H1 (cell line): ENCODE results near the gene C15orf40. TPM values are rescaled to one million over a fixed set of nuclear protein-coding genes. Genes with fewer than 3 reads are reported as not detected.

ENCODE experiments used
- CTCF ChIA-PET: fragments of 300-600 bp; sonication (Branson Sonifier 250); formaldehyde crosslinking; loops from one replicate; lab custom pipeline; 2021; ENCODE audit not compliant: partially characterized antibody; lab: Charles Lee
- POLR2A ChIA-PET: fragments of 300-600 bp; sonication (Branson Sonifier 250); formaldehyde crosslinking; loops from one replicate; lab custom pipeline; 2021; ENCODE audit warnings: inconsistent platforms; ENCODE audit not compliant: partially characterized antibody; lab: Charles Lee
- DNase-seq, 2 experiments: peaks; one replicate each; pipeline versions ENCODE4 v3.0.0 to v3.0.0-alpha.2; 2010 to 2022; ENCODE audit warnings: low spot score in 2 of 2, low read depth in 1 of 2, mixed read lengths in 1 of 2
- FAIRE-seq: peaks from 2 replicates; lab custom pipeline; 2011; peaks lifted over from hg19 to GRCh38; lab: Jason Lieb, UNC
- H2AFZ ChIP-seq: 2 replicates; pipeline ENCODE4 v1.8.1; 2012; ENCODE audit warnings: low read length, inconsistent platforms
- H2AK5ac ChIP-seq: 2 replicates; pipeline ENCODE4 v1.6.1; 2013; ENCODE audit warnings: low read depth, low read length
- H2BK120ac ChIP-seq: replicated peaks from 2 replicates; pipeline ENCODE3; 2013; ENCODE audit warnings: low read depth, low read length, inconsistent platforms
- H2BK12ac ChIP-seq: 2 replicates; pipeline ENCODE4 v1.6.1; 2013; ENCODE audit warnings: low read depth, low read length
- H2BK15ac ChIP-seq: 2 replicates; pipeline ENCODE4 v1.6.1; 2013; ENCODE audit warnings: low read length
- H2BK20ac ChIP-seq: 2 replicates; pipeline ENCODE4 v1.6.1; 2013; ENCODE audit warnings: low read length
- H2BK5ac ChIP-seq: 2 replicates; pipeline ENCODE4 v1.6.1; 2013; ENCODE audit warnings: low read depth, low read length
- H3K14ac ChIP-seq: 2 replicates; pipeline ENCODE4 v1.6.1; 2013; ENCODE audit warnings: inconsistent platforms; ENCODE audit not compliant: insufficient read length
- H3K18ac ChIP-seq: 2 replicates; pipeline ENCODE4 v1.6.1; 2013; ENCODE audit warnings: low read length; ENCODE audit errors: extremely low read depth
- H3K23ac ChIP-seq: 2 replicates; pipeline ENCODE4 v1.6.1; 2013; ENCODE audit warnings: inconsistent platforms; ENCODE audit not compliant: insufficient read length
- H3K23me2 ChIP-seq: 2 replicates; pipeline ENCODE4 v1.6.1; 2013; ENCODE audit warnings: low read depth, low read length
- H3K27ac ChIP-seq: 2 replicates; pipeline ENCODE4 v1.6.1; 2011; ENCODE audit warnings: low read depth, low read length, inconsistent platforms
- H3K27me3 ChIP-seq, 4 experiments: replicated peaks in 1 of 4; 1 replicate in 1 of 4; 2 replicates in 3 of 4; pipeline versions ENCODE4 v1.6.1 to v1.8.1; 2011 to 2013; ENCODE audit warnings: low read length in 3 of 4, mild to moderate bottlenecking in 3 of 4, inconsistent platforms in 2 of 4, mixed read lengths in 2 of 4, moderate library complexity in 1 of 4; ENCODE audit not compliant: control insufficient read depth in 3 of 4, insufficient read depth in 3 of 4; ENCODE audit errors: extremely low read depth in 1 of 4
- H3K36me3 ChIP-seq, 4 experiments: 2 replicates each; pipeline versions ENCODE4 v1.6.1 to v1.8.1; 2011 to 2013; ENCODE audit warnings: mild to moderate bottlenecking in 4 of 4, low read length in 3 of 4, moderate library complexity in 2 of 4, control low read depth in 1 of 4, inconsistent platforms in 1 of 4; ENCODE audit not compliant: insufficient read depth in 4 of 4, control insufficient read depth in 2 of 4
- H3K4ac ChIP-seq: replicated peaks from 2 replicates; pipeline ENCODE3; 2013; ENCODE audit warnings: low read length, low read depth, mixed read lengths, inconsistent platforms; ENCODE audit not compliant: insufficient read length
- H3K4me1 ChIP-seq, 4 experiments: replicated peaks in 1 of 4; 1 replicate in 1 of 4; 2 replicates in 3 of 4; pipeline versions ENCODE4 v1.6.1 to v1.8.1; 2011 to 2013; ENCODE audit warnings: low read length in 3 of 4, inconsistent platforms in 2 of 4, mixed read lengths in 1 of 4; ENCODE audit not compliant: insufficient read depth in 4 of 4, control insufficient read depth in 3 of 4
- H3K4me2 ChIP-seq, 2 experiments: 2 replicates each; pipeline versions ENCODE4 v1.6.1 to v1.8.1; 2011 to 2013; ENCODE audit warnings: low read depth in 2 of 2, low read length in 2 of 2, control low read depth in 1 of 2, inconsistent platforms in 1 of 2, mild to moderate bottlenecking in 1 of 2; ENCODE audit not compliant: insufficient read depth in 1 of 2
- H3K4me3 ChIP-seq, 4 experiments: fragments of 200-600, 300-600 bp in 1 of 4; sonication (generic), shearing (Covaris generic), sonication (Bioruptor Twin) in 1 of 4; 2 replicates each; pipeline versions ENCODE4 v1.5.1 to v1.8.1; 2011 to 2016; ENCODE audit warnings: low read length in 4 of 4, low read depth in 3 of 4, control low read depth in 2 of 4, inconsistent platforms in 2 of 4, mild to moderate bottlenecking in 2 of 4, mixed read lengths in 1 of 4, moderate library complexity in 1 of 4; ENCODE audit not compliant: insufficient read depth in 2 of 4; ENCODE audit errors: extremely low read depth in 1 of 4
- H3K56ac ChIP-seq: replicated peaks from 2 replicates; pipeline ENCODE3; 2013; ENCODE audit warnings: low read depth, mild to moderate bottlenecking, mixed read lengths, low read length, inconsistent platforms; ENCODE audit not compliant: insufficient read length
- H3K79me1 ChIP-seq: 2 replicates; pipeline ENCODE4 v1.6.1; 2013; ENCODE audit warnings: low read depth, low read length, control low read depth
- H3K79me2 ChIP-seq, 2 experiments: 2 replicates each; pipeline versions ENCODE4 v1.6.1 to v1.8.1; 2012 to 2013; ENCODE audit warnings: low read length in 2 of 2, mild to moderate bottlenecking in 2 of 2, inconsistent platforms in 1 of 2; ENCODE audit not compliant: insufficient read depth in 2 of 2, control insufficient read depth in 1 of 2
- H3K9ac ChIP-seq, 4 experiments: replicated peaks in 1 of 4; 1 replicate in 1 of 4; 2 replicates in 3 of 4; pipeline versions ENCODE4 v1.6.1 to v1.8.1; 2011 to 2013; ENCODE audit warnings: low read depth in 3 of 4, low read length in 3 of 4, control low read depth in 2 of 4, mild to moderate bottlenecking in 2 of 4, moderate library complexity in 2 of 4, inconsistent platforms in 1 of 4; ENCODE audit errors: extremely low read depth in 1 of 4
- H3K9me3 ChIP-seq, 2 experiments: 2 replicates each; pipeline versions ENCODE4 v1.6.1 to v1.8.1; 2012 to 2013; ENCODE audit warnings: mild to moderate bottlenecking in 2 of 2, moderate library complexity in 2 of 2, control low read depth in 1 of 2, inconsistent platforms in 1 of 2, low read depth in 1 of 2, low read length in 1 of 2, mixed read lengths in 1 of 2; ENCODE audit not compliant: insufficient read depth in 2 of 2
- H4K20me1 ChIP-seq, 2 experiments: replicated peaks in 1 of 2; 2 replicates each; pipeline versions ENCODE3 to v1.8.1; 2011 to 2013; ENCODE audit warnings: inconsistent platforms in 2 of 2, low read length in 2 of 2, mild to moderate bottlenecking in 1 of 2; ENCODE audit not compliant: insufficient read depth in 2 of 2, control insufficient read depth in 1 of 2
- H4K5ac ChIP-seq: 2 replicates; pipeline ENCODE4 v1.6.1; 2013; ENCODE audit warnings: low read length, low read depth, mixed read lengths, inconsistent platforms; ENCODE audit not compliant: insufficient read length
- H4K8ac ChIP-seq: 2 replicates; pipeline ENCODE4 v1.8.0; 2013; ENCODE audit warnings: mild to moderate bottlenecking, moderate library complexity, low read length, inconsistent platforms; ENCODE audit not compliant: insufficient read depth; ENCODE audit errors: extremely low read depth
- H4K91ac ChIP-seq: replicated peaks from 2 replicates; pipeline ENCODE3; 2013; ENCODE audit warnings: low read length, mixed read lengths, inconsistent platforms; ENCODE audit not compliant: insufficient read length
- CEBPB ChIP-seq: IDR thresholded peaks from 2 replicates; pipeline ENCODE4 v1.6.1; 2012; ENCODE audit warnings: low read depth, low read length
- WGBS, 2 experiments: shearing (Covaris generic) in 1 of 2; methylation state at CpG; one replicate each; pipeline versions ENCODE4 v1.1.6 to v1.1.7; 2013 to 2015; ENCODE audit warnings: low lambda C conversion rate in 2 of 2, mixed read lengths in 2 of 2, inconsistent platforms in 1 of 2, low coverage in 1 of 2, missing lambda C conversion rate in 1 of 2; ENCODE audit not compliant: insufficient replicate concordance in 2 of 2, insufficient coverage in 1 of 2, insufficient read length in 1 of 2; ENCODE audit errors: extremely low coverage in 1 of 2, missing lambda C conversion rate in 1 of 2; 5-methylcytosine and 5-hydroxymethylcytosine counted together
- polyA plus RNA-seq, 7 experiments: library from polyadenylated mRNA; depleted of rRNA in 3 of 7; stranded (reverse) in 5 of 7; unstranded in 2 of 7; fragments of >200 nt in 5 of 7; fragments of 200-250 nt in 2 of 7; gene quantifications; 1 replicate in 5 of 7; 2 replicates in 1 of 7; 4 replicates in 1 of 7; pipeline versions ENCODE4 v1.2.1 to v1.2.3, GENCODE V29; 2011 to 2013; ENCODE audit warnings: missing spikeins in 2 of 7, mixed read lengths in 2 of 7
- total RNA-seq: library from RNA; stranded (reverse); fragmentation: NEBNext Ultra II Directional; extraction: Animal tissue kit (Norgen Biotek cat#: 25700); gene quantifications from 2 replicates; pipeline ENCODE4 v1.2.1, GENCODE V29; 2021

The C15orf40 gene
- total and polyA plus RNA-seq, 2 of the 8 experiments (the other 6 are each of a cell fraction or from before 2014, with no cell fraction given), result 10.7 TPM

DNA sequence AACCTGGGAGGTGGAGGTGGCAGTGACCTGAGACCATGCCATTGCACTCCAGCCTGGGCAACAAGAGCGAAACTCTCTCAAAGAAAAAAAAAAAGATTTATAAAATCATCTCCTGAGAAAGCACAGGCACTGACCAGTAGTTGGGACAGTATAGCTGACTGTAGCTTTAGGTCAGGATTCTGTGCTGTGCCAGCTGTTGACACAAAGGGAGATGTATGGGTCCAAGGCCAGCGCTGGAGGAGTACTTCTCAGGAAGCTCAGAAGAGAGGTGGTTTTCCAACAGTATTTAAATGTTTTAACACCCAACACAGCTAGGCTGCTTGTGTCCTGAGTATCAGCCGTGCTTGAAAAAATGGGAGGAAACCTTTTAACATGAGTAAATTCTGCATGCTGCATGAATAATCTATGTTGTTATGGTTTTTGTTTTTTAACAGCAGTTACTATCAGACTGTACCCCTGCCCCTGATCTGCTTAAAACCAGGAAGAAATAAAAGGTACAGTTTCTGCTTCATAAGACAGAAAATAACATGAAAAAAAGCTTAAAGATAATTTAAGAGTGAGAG is 18.9 kb downstream of the C15orf40 start:
- Histone ChIP-seq H2BK15ac (no peak overlapping the region), H3K79me2 (peaks cover 0 to 2% of the 10 kb centered on the region in 2 experiments; a peak in 1 of 4 replicates), H4K20me1 (no peaks in the 10 kb centered on the region), H3K4me1 (no peaks in the 10 kb centered on the region), H3K14ac (no peak overlapping the region), H3K9me3 (no peaks in the 10 kb centered on the region), H4K91ac (no peak overlapping the region), H4K5ac (no peak overlapping the region), H3K4me3 (no peak overlapping the region), H3K27me3 (no peaks in the 10 kb centered on the region), H2BK120ac (no peak overlapping the region), H3K79me1 (no peaks in the 10 kb centered on the region), H2BK12ac (no peak overlapping the region), H2BK5ac (no peak overlapping the region), H3K9ac (no peak overlapping the region), H3K23ac (no peak overlapping the region), H2AFZ (no peak overlapping the region), H3K4ac (no peak overlapping the region), H4K8ac (no peak overlapping the region), H2AK5ac (no peak overlapping the region), H3K36me3 (peaks cover 0 to 18% (median 0%) of the 10 kb centered on the region in 4 experiments; a peak in 4 of 8 replicates), H2BK20ac (no peak overlapping the region), H3K56ac (no peak overlapping the region), H3K23me2 (no peaks in the 10 kb centered on the region), H3K18ac (no peak overlapping the region), H3K27ac (no peak overlapping the region), H3K4me2 (no peak overlapping the region)
- no peak for FAIRE-seq
- DNase-seq, result no peak
- 95% methylated on average over 3 of the region's 3 CpGs; no CpG with 5 or more reads in 1 of the 2 experiments for WGBS, 2 experiments
- ChIA-PET CTCF (interaction anchor here (0.5 to 2.1 kb wide), 6 partner anchors 14 to 371 kb away, joined by 3 to 9 read pairs (median 4); partner anchors contain the start of gene C15orf40), POLR2A (interaction anchor here (0.6 to 0.8 kb wide), 2 partner anchors 19 to 58 kb away, joined by 3 read pairs; no protein-coding TSS in a partner anchor)
- TF ChIP-seq CEBPB, result no peak
